Measurements from ENCODE around the gene COMMD2.

DNA sequence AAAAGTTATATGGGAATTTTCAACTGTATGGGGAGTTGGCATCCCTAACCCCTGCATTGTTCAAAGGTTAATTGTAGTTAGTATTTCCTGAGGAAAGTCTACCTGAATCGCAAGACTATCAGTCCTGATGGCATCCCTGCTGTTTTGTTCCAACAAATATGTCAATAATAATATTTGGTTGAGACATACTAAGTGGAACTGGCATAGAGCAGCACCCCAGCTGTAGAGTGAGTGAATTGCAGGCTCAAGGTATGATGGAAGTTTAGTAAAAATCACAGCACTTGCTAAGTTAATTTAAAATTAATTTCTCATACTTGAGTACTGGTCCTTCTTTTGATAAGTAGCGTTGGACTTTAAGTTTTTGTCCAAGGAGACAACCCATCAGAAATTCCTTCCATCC is 18.0 kb upstream of the COMMD2 start:
- no peak for TF ChIP-seq CTCF (IDR thresholded peaks at IDR 0.05)
- no peak for TF ChIP-seq POLR2A (IDR thresholded peaks at IDR 0.05)
- no peak for TF ChIP-seq POLR2AphosphoS5 (IDR thresholded peaks at IDR 0.05)
